Body of pancreas (tissue), 4 donors: ENCODE results near the gene ALDH1A1.

Experiments used
- POLR2A ChIP-seq, 3 donors: fragments of 450-650 bp; IDR thresholded peaks; one replicate each; pipeline ENCODE4 v1.6.1; 2016; ENCODE audit warnings: antibody characterized with exemption in 3 of 3, mild to moderate bottlenecking in 2 of 3
- TF ChIP-seq, protein P1 (sequence below), 7 experiments: fragments of 450-650 bp in 4 of 7; fragments of 200-600 bp in 3 of 7; sonication (generic) in 3 of 7; IDR thresholded peaks; one replicate each; pipeline ENCODE4 v1.5.1; 2016 to 2019; ENCODE audit warnings: antibody characterized with exemption in 7 of 7

DNA sequence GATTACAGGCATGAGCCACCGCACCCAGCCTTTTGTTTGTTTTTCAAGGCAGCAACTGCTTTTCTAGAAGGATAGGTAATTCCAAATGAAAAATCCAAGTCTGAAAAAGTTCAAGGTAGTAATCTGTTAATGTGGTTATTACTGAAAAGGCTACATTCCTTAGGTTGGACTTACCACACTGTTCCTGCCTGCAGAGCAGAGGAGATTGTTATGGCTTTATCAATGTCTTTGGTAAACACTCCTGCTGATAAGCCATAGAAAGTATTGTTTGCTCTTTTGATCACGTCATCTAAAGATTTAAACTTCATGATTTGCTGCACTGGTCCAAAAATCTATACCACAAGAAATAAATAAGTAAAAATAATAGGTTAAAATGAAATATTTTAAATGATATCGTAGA, 43.4 kb downstream of the ALDH1A1 start:
- TF ChIP-seq, protein P1, sequence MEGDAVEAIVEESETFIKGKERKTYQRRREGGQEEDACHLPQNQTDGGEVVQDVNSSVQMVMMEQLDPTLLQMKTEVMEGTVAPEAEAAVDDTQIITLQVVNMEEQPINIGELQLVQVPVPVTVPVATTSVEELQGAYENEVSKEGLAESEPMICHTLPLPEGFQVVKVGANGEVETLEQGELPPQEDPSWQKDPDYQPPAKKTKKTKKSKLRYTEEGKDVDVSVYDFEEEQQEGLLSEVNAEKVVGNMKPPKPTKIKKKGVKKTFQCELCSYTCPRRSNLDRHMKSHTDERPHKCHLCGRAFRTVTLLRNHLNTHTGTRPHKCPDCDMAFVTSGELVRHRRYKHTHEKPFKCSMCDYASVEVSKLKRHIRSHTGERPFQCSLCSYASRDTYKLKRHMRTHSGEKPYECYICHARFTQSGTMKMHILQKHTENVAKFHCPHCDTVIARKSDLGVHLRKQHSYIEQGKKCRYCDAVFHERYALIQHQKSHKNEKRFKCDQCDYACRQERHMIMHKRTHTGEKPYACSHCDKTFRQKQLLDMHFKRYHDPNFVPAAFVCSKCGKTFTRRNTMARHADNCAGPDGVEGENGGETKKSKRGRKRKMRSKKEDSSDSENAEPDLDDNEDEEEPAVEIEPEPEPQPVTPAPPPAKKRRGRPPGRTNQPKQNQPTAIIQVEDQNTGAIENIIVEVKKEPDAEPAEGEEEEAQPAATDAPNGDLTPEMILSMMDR (IDR thresholded peaks at IDR 0.05), result no peak
- no peak for TF ChIP-seq POLR2A (IDR thresholded peaks at IDR 0.05)
